H9 (cell line): Measurements from ENCODE around the gene ZCCHC4. TPM values are rescaled to one million over a fixed set of nuclear protein-coding genes. Genes with fewer than 3 reads are reported as not detected.

Experiments
- DNase-seq: peaks from one replicate; pipeline ENCODE4 v3.0.0-alpha.2; 2017
- H2AFZ ChIP-seq: one replicate; pipeline ENCODE4 v1.6.1; 2013; ENCODE audit warnings: mild to moderate bottlenecking, low read length, control low read depth, moderate library complexity
- H2AK5ac ChIP-seq: 2 replicates; pipeline ENCODE4 v1.6.1; 2013; ENCODE audit warnings: low read length, control low read depth, mixed read lengths; ENCODE audit not compliant: insufficient read length
- H2BK120ac ChIP-seq: one replicate; pipeline ENCODE4 v1.6.1; 2013; ENCODE audit warnings: low read depth, mild to moderate bottlenecking, low read length, control low read depth, inconsistent platforms; ENCODE audit not compliant: poor library complexity, severe bottlenecking
- H2BK12ac ChIP-seq: 2 replicates; pipeline ENCODE4 v1.6.1; 2013; ENCODE audit warnings: low read length, control low read depth, mixed read lengths, low read depth; ENCODE audit not compliant: insufficient read length
- H2BK15ac ChIP-seq: 2 replicates; pipeline ENCODE4 v1.6.1; 2013; ENCODE audit warnings: low read depth, low read length, control low read depth
- H2BK20ac ChIP-seq: one replicate; pipeline ENCODE4 v1.6.1; 2013; ENCODE audit warnings: low read depth, mild to moderate bottlenecking, low read length, control low read depth, inconsistent platforms; ENCODE audit not compliant: poor library complexity, severe bottlenecking
- H2BK5ac ChIP-seq: 2 replicates; pipeline ENCODE4 v1.6.1; 2013; ENCODE audit warnings: low read length, control low read depth, mixed read lengths; ENCODE audit not compliant: insufficient read length
- H3K14ac ChIP-seq: 2 replicates; pipeline ENCODE4 v1.6.1; 2013; ENCODE audit warnings: low read length, control low read depth; ENCODE audit not compliant: insufficient read depth
- H3K18ac ChIP-seq: 2 replicates; pipeline ENCODE4 v1.6.1; 2013; ENCODE audit warnings: low read depth, mild to moderate bottlenecking, mixed read lengths, low read length, control low read depth; ENCODE audit not compliant: insufficient read length
- H3K23ac ChIP-seq: 2 replicates; pipeline ENCODE4 v1.6.1; 2013; ENCODE audit warnings: low read length, control low read depth, mixed read lengths, low read depth; ENCODE audit not compliant: insufficient read length
- H3K23me2 ChIP-seq: 2 replicates; pipeline ENCODE4 v1.6.1; 2013; ENCODE audit warnings: low read depth, mild to moderate bottlenecking, mixed read lengths, low read length, control low read depth; ENCODE audit not compliant: insufficient read length, poor library complexity, severe bottlenecking
- H3K27ac ChIP-seq: 2 replicates; pipeline ENCODE4 v1.5.1; 2013; ENCODE audit warnings: low read length, control low read depth, mixed read lengths, low read depth; ENCODE audit not compliant: insufficient read length
- H3K27me3 ChIP-seq: 2 replicates; pipeline ENCODE4 v1.6.1; 2013; ENCODE audit warnings: low read length, control low read depth, inconsistent platforms; ENCODE audit not compliant: insufficient read depth
- H3K4ac ChIP-seq: 2 replicates; pipeline ENCODE4 v1.6.1; 2013; ENCODE audit warnings: low read depth, mild to moderate bottlenecking, control low read depth, inconsistent platforms, low read length, moderate library complexity
- H3K4me1 ChIP-seq: 2 replicates; pipeline ENCODE4 v1.6.1; 2013; ENCODE audit warnings: low read length, control low read depth, inconsistent platforms; ENCODE audit not compliant: insufficient read depth
- H3K4me2 ChIP-seq: 2 replicates; pipeline ENCODE4 v1.6.1; 2013; ENCODE audit warnings: low read length, control low read depth, mixed read lengths; ENCODE audit not compliant: insufficient read length, insufficient read depth
- H3K56ac ChIP-seq: 2 replicates; pipeline ENCODE4 v1.6.1; 2013; ENCODE audit warnings: low read depth, mild to moderate bottlenecking, mixed read lengths, low read length, control low read depth; ENCODE audit not compliant: insufficient read length
- H3K79me1 ChIP-seq: 2 replicates; pipeline ENCODE4 v1.6.1; 2013; ENCODE audit warnings: low read depth, mild to moderate bottlenecking, moderate library complexity, low read length, control low read depth, inconsistent platforms; ENCODE audit not compliant: insufficient read depth, poor library complexity, severe bottlenecking
- H3K79me2 ChIP-seq: 2 replicates; pipeline ENCODE4 v1.6.1; 2013; ENCODE audit warnings: low read length, control low read depth, inconsistent platforms; ENCODE audit not compliant: insufficient read depth
- H3K9ac ChIP-seq: 2 replicates; pipeline ENCODE4 v1.6.1; 2013; ENCODE audit warnings: low read length, control low read depth, mixed read lengths; ENCODE audit not compliant: insufficient read length; ENCODE audit errors: extremely low read depth
- H3K9me3 ChIP-seq: one replicate; pipeline ENCODE4 v1.6.1; 2013; ENCODE audit warnings: low read depth, low read length, inconsistent platforms; ENCODE audit not compliant: control insufficient read depth
- H3T11ph ChIP-seq: one replicate; pipeline ENCODE4 v1.6.1; 2013; ENCODE audit warnings: mild to moderate bottlenecking, low read length, control low read depth, inconsistent platforms
- H4K20me1 ChIP-seq: one replicate; pipeline ENCODE4 v1.6.1; 2013; ENCODE audit not compliant: control insufficient read depth, insufficient read length, insufficient read depth
- H4K5ac ChIP-seq: 2 replicates; pipeline ENCODE4 v1.6.1; 2013; ENCODE audit warnings: low read depth, mild to moderate bottlenecking, mixed read lengths, low read length, control low read depth; ENCODE audit not compliant: insufficient read length
- H4K8ac ChIP-seq: replicated peaks from 2 replicates; pipeline ENCODE4 v1.6.1; 2013; ENCODE audit warnings: low read length, control low read depth, mixed read lengths, low read depth; ENCODE audit not compliant: insufficient read length
- H4K91ac ChIP-seq: 2 replicates; pipeline ENCODE4 v1.6.1; 2013; ENCODE audit warnings: low read depth, mild to moderate bottlenecking, moderate library complexity, mixed read lengths, low read length, control low read depth; ENCODE audit not compliant: insufficient read length
- H3K27ac Mint-ChIP-seq, 3 experiments: 2 replicates in 2 of 3; 3 replicates in 1 of 3; pipeline ENCODE4 v1.8.0; 2020 to 2021; ENCODE audit warnings: mixed read lengths in 3 of 3, mild to moderate bottlenecking in 1 of 3, moderate library complexity in 1 of 3
- H3K27me3 Mint-ChIP-seq: 2 replicates; pipeline ENCODE4 v1.8.0; 2021; ENCODE audit warnings: low read depth, mild to moderate bottlenecking, moderate library complexity, mixed read lengths
- H3K36me3 Mint-ChIP-seq, 3 experiments: 2 replicates in 2 of 3; 3 replicates in 1 of 3; pipeline ENCODE4 v1.8.0; 2020 to 2021; ENCODE audit warnings: low read depth in 3 of 3, mixed read lengths in 3 of 3; ENCODE audit not compliant: insufficient read depth in 1 of 3
- H3K4me1 Mint-ChIP-seq, 2 experiments: 2 replicates each; pipeline ENCODE4 v1.8.0; 2020; ENCODE audit warnings: mixed read lengths in 2 of 2
- H3K4me3 Mint-ChIP-seq, 2 experiments: 2 replicates in 1 of 2; 3 replicates in 1 of 2; pipeline ENCODE4 v1.8.0; 2020 to 2021; ENCODE audit warnings: mild to moderate bottlenecking in 2 of 2, mixed read lengths in 2 of 2, moderate library complexity in 1 of 2
- H3K9me3 Mint-ChIP-seq, 2 experiments: 2 replicates in 1 of 2; 3 replicates in 1 of 2; pipeline ENCODE4 v1.8.0; 2020; ENCODE audit warnings: mild to moderate bottlenecking in 2 of 2, mixed read lengths in 2 of 2, moderate library complexity in 1 of 2
- CTCF ChIP-seq: fragments of 200-600 bp; sonication (generic); conservative IDR thresholded peaks from 3 replicates; pipeline ENCODE4 v1.8.0; 2021; ENCODE audit warnings: antibody characterized with exemption, mild to moderate bottlenecking
- WGBS: extraction: QIAGEN DNeasy Blood & Tissue Kit; methylation state at CpG from one replicate; pipeline ENCODE4 v1.1.7; 2013; ENCODE audit warnings: missing lambda C conversion rate, low lambda C conversion rate, mixed read lengths; ENCODE audit not compliant: insufficient read length; ENCODE audit errors: extremely low coverage; 5-methylcytosine and 5-hydroxymethylcytosine counted together
- total RNA-seq: library from RNA; stranded (reverse); gene quantifications from 2 replicates; pipeline ENCODE4 v1.2.1, GENCODE V29; 2021

ZCCHC4 gene
- total RNA-seq, 1 experiment from 2014 or later, result 6.8 TPM

- Histone ChIP-seq H3K9me3 (no peaks in the 10 kb centered on the region), H2BK120ac (no peak overlapping the region), H3K18ac (no peak overlapping the region), H4K5ac (no peak overlapping the region), H3K9ac (peak overlapping the region; percentile 65), H3K23ac (no peak overlapping the region), H3K4me2 (peak overlapping the region; percentile 66), H3K56ac (no peak overlapping the region), H4K20me1 (no peaks in the 10 kb centered on the region), H3T11ph (no peak overlapping the region), H2BK5ac (no peak overlapping the region), H3K79me2 (peaks cover 11% of the 10 kb centered on the region; the same call in 1 of the 2 replicates), H2AFZ (no peak overlapping the region), H3K27ac (no peak overlapping the region), H4K8ac (no peak overlapping the region), H3K27me3 (no peaks in the 10 kb centered on the region), H4K91ac (no peak overlapping the region), H2BK15ac (no peak overlapping the region), H2BK12ac (no peak overlapping the region), H3K23me2 (peaks cover 3% of the 10 kb centered on the region), H3K4ac (no peak overlapping the region), H2BK20ac (no peak overlapping the region), H2AK5ac (no peak overlapping the region), H3K79me1 (no peaks in the 10 kb centered on the region), H3K4me1 (no peaks in the 10 kb centered on the region; the same call in 1 of the 2 replicates), H3K14ac (no peak overlapping the region)
- Mint-ChIP-seq H3K4me3 (no peak overlapping the region), H3K4me1 (peaks cover 13% of the 10 kb centered on the region in 2 experiments), H3K9me3 (no peaks in the 10 kb centered on the region), H3K27me3 (no peaks in the 10 kb centered on the region), H3K27ac (no peak overlapping the region), H3K36me3 (peaks cover 3 to 23% (median 16%) of the 10 kb centered on the region in 3 experiments; a peak in 5 of 7 replicates)
- no CpG with 5 or more reads among the region's 6 CpGs for WGBS
- no peak for TF ChIP-seq CTCF
- DNase-seq, result no peak
These were observed 65.8 kb downstream of the ZCCHC4 start for GRCh38 chr4:25378437-25378743.
